T-helper 2 cell (primary cell): ENCODE results near the gene RUVBL1.
A peak's percentile ranks its signal among the peaks of the same experiment; 100 is the strongest.

Experiments used
- DNase-seq, 5 experiments: peaks; one replicate each; pipeline versions ENCODE4 v3.0.0 to v3.0.0-alpha.2; 2012 to 2022

Gene RUVBL1

DNA sequence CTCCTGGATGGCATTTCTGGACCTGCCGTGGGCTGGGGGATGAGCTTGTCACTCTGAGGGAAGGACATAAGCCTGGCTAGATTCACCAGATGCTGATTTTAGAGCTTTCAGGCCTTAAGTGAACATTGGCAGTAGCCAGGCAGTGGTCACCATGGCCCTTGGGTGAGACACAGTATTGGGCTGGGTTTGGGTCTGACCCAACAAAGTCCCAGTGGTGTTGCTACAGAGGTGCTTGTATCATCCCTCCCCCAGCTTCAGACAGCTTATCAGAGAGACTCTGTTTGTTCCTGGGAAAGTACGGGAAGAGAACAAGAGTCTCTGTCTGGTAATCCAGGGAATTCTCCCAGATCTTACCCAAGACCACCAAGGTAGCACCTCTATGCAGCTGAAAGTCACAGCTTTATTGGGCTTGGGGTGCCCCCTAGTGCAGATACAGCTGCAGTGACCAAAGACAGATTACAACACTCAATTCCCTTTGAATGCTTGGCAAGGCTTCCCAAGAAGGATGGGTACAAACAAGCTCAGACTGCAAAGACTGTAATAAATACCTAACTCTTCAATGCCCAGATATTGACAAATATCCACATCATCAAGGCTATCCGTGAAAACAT, 9.8 kb upstream of the RUVBL1 start:
- peak in 3 of 5 experiments; percentile 28 to 47 (median 35) for DNase-seq

DNA sequence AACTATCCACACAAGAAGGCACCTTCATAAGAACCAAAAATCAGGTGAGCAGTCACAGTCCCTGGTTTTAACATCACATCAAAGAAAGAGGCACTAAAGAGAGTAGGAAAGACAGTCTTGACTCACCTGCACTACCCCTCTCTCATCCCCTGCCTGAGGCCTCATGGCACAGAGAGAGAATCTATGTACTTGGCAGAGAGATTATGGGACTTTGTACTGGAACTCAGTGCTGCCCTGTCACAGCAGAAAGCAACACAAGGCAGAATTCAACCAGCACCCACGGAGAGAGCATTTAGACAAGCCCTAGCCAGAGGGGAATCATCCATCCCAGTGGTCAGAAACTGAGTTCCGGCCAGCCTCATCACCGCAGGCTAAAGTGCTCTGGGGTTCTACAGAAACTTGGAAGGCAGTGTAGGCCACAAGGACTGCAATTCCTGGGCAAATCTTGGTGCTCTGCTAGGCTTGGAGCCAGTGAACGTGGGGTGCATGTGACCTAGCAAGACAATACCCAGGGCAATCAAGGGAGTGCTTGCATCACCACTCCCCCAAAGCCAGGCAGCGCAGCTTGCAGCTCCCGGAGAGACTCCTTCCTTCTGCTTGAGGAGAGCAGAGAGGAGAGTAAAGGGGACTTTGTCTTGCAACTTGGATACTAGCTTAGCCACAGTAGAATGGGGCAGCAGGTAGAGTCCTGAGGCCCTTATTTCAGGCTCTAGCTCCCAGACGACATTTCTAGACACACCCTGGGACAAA, 8.5 kb upstream of the RUVBL1 start:
- no peak for DNase-seq

DNA sequence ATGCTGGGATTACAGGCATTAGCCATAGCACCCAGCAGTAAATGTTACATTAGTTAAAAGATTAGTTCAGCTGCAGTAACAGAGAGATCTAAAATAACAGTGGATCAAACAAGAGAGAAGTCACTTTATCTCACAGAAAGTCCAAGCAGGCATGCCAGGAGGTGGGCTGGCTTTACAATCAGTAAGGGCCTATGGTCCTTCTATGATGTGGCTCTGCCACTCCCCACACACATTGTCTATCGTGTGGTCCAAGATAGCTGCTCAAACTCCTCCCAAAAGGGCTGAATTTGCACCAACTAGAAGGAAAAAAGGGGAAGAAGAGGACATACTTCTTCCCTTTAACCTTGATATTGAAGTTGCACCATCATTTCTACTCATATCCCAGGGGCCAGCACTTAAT, 4.6 kb upstream of the RUVBL1 start:
- DNase-seq = no peak

DNA sequence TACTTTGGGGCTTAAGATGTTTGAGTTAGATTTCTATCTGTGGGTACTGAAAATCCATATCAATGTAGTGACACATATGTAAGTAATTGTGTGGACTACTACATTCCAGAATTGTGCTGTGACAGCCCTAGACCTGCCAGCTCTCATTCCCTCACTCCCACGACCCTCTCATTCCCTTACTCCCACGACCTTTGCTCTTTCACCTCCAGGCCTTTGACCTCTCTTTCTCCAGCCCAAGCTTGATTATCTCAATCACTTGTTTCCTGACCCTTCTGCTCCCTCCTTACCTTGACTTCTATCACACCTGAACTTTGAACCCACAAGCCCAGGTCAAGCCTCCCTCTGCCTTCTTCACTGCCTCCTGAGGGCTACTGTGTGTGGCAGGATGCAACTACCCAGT, 3.6 kb upstream of the RUVBL1 start:
- DNase-seq = no peak

DNA sequence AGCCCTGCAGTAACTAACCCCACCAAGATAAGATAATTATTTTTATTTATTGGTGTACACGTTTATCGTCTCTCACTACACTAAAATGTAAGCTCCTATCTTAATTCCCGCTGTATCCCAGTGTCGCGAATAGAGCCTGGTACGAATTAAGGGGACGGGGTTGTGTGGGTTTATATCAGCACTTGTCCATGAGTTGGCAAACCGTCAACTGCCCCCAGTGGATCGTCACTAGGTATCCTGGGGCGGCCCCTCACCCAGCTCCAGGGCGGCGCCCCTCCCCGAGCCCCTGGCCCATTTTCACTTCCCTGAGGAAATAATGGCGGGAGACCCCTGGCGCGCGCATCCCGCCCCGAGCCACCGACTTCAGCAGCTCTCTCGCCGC, 465 bp downstream of the RUVBL1 start:
- DNase-seq = no peak

DNA sequence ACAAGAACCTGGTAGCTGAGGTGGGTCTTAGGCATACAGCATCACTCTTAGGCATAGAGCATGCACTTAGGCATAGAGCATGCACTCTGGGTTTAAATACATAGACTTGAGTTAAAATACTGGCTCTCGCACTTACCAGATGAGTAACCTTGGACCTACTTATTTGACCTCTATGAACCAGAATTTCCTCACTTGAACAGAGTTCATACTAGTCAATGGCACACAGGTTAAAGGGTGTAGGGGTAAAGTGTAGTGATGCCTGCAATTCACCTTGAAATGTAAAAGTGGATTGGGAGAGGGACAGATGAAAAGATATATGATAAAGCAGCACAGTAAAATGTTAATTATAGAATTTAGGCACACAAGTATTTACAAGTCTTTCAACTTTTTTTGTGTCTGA, 1.6 kb downstream of the RUVBL1 start:
- DNase-seq = no peak

DNA sequence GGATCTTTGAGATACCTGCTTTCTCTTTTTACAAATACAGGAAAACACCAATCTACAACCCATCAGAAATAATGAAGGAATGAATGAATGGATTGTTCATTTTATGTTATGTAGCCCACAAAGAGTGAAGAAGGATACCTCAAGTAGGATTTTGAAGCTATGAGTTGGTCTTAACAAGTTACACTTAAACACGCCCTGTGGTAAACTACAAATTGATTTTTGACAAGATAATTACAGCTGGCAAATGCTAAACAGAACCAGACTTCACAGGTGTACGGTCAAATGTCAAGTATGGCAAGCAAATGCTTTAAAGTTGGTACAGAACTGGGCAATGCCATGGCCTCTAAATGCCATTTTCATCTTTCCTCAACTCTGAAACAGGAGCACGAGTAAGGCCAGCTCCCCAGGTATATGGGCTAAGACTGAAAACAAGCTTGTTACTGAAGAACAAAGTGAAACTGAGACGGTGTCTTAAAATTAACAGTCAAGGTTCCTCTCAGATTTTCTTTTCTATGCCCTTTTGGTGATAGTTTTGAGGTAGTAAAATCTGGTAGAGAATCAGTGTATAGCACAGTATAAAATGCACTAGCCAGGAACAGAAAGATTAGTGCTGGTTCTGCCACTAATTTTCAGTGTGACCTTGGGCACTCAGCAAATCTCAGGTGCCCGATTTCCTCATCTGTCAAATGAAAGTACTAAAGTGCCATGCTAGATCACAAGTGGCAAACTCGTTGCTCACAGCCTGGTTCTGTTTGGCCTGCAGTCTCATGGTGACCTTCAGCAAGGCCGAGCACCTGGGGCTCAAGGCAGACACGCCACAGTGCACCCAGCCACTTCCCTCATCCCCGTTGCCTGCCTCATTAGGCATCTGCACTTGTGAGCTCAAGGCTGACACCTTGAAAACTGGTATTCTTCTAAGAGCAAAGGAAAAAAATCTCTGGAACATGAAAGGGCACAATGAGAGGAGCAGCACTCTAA, 9.5 kb downstream of the RUVBL1 start:
- DNase-seq = peak in 1 of 5 experiments; percentile 84

DNA sequence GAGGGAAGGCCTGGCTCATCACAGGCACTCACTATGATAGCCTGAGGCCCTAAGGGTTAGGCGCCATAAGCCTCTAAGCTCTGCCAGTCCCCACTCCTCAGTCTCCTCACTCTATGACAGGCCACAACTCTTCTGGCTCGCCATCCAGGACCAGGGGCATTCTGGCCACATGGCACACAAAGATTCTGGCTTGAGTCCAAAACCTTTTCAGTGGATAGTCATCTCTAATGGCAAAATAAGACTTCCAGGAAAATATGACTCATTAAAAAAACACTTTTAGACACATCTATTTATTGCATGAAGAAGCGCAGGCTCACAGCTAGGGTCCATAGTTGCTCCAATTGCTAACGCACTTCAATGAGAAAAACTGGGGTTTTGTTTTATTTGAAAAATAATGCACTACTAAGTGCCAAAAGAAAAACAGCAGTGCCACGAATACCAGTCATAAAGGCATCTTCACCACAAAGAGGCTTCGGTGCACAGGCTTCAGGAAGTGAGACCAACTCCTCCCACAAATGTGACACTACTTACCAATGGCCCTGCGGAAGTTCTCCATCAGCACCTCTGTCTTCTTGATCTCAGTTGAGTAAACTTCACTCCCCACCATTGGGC, 11.1 kb downstream of the RUVBL1 start:
- DNase-seq = peak in 4 of 5 experiments; percentile 9 to 96 (median 40)

DNA sequence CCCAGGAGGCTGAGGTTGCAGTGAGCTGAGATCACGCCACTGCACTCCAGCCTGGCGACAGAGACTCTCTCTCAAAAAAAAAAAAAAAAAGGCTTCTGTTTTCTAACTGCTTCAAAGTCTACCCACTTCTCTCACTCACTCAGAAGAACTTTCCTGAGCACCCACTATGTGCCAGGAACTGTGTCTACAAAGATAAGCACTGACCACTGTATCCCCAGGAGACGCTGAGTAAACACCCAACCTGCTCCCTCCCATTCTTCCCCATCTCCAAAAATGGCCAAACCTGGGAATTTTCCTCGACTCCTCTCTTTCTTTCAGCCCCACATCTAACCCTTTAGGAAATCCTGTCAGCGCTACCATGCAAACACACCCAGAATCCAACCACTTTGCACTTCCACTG, 12.5 kb downstream of the RUVBL1 start:
- DNase-seq = no peak

DNA sequence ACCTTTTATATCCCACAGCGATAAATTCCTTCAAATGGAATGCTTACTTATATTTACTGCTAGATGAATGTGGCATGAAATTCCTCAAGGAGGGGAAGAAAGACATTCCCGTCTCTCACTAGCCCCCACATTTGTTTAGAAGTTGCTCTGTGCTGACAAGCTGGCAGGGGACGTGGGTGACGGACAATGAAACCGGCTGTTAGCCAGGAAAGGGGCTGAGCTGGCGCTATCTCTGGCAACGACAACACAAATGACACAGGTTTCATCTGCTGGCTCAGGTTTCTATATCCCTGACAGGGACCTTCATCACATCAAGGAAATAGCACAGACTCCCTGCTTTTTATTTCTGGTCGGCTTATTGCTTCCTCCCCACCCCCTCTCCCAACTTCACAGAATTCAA, 15.8 kb downstream of the RUVBL1 start:
- no peak for DNase-seq

DNA sequence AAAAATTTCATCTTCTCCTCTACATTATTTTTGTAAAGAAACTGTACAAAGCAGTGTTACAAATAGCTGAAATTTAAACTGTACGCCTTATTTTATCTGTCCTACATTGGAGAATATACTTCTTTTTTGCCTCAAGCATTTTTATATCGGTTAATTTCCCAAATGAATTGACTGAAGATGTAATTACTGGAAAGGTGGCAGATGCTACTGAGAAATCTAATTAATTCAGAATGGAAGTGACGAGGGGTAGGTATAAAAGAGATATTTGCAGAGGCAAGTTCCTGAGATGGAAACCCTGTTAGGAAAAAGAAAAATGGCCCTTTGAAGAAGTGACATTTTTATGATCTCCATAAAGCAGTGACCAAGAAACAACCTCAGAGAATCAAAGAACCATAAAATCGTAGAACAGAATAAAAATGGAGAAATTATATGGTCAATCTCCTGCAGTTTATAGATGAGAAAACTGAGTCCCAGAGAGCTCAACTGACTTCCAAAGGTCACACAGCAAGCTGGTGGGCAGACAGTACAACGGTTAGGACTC, 20.4 kb downstream of the RUVBL1 start:
- no peak for DNase-seq

DNA sequence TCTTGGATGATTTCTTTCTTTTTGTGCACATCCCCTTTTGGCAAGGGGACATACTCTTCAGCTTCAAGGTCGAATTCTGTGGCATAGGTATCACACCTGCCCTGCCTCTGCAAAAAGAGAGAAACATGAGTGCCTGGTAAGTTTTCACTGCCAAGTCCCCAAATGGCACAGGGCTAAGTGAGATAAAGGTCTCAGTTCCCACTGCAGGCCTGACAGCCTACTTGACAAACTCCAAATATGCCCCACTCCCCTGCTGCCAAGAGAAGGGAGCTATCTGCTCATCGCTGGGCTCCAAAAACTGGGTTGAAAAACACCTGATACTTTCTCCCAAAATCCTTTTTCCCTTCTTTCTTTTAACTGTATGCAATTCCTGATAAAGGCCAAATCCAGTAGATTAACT, 23.0 kb downstream of the RUVBL1 start:
- DNase-seq = no peak

DNA sequence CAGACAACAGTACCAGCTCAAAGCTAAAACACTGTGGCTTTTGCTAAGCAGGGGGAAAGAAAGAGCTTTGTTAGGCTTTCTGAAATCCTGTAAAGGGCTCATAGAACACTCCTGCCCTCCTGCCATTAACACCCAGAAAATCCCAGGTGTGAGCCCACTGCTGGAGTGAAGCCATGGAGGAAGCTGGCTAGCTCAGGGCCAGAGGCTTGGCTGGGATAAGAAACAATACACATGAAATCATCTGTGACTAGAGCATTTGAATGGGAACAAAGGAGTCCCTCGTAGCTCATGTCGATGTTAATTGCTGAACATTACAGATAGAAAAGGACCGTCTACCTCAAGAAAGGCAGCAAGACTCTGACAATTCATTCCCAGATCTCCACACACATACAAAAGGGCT, 23.5 kb downstream of the RUVBL1 start:
- no peak for DNase-seq

DNA sequence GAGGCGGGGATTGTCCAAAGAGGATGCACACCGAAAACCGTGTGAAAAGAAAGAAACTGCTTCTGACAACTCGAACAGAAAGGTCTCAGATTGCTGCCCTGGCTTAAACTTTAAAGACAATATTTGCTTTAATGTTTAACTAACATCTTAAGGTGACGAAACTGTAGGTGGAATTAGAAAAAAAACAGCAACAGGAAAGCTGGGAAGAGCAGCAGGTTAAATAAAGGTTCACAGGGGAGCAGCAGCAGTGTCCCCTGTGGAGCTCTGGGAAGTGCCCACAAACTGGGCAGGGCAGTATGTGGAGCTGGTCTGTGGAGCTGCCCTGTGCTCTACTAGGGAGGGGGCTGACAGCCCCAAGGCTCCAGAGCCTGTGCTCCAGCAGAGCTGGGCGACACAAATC, 25.4 kb downstream of the RUVBL1 start:
- DNase-seq = no peak

DNA sequence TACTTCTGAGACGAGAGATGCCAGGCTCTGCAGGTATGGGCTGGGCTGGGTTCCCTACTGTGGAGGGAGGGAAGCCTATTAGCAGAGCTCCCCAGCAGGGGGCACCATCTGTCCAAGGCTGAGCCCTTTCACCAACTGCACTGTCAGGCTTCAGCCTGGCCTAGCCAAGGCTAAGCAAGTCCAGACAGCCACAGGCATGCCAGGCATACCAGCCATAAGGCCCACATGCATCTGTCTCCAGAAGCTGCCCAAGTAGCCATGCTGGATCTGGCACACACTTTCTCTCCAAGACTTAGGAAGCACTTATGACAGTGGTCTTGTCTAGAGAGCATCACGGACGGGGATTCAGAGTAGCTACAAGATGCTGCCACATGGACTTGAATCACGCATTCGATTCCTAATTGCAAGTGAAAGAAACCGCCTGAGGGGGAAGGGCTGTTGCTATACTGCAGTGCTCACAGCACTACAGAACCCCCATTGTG, 28.3 kb downstream of the RUVBL1 start:
- peak; percentile 56 to 79 (median 66) for DNase-seq

DNA sequence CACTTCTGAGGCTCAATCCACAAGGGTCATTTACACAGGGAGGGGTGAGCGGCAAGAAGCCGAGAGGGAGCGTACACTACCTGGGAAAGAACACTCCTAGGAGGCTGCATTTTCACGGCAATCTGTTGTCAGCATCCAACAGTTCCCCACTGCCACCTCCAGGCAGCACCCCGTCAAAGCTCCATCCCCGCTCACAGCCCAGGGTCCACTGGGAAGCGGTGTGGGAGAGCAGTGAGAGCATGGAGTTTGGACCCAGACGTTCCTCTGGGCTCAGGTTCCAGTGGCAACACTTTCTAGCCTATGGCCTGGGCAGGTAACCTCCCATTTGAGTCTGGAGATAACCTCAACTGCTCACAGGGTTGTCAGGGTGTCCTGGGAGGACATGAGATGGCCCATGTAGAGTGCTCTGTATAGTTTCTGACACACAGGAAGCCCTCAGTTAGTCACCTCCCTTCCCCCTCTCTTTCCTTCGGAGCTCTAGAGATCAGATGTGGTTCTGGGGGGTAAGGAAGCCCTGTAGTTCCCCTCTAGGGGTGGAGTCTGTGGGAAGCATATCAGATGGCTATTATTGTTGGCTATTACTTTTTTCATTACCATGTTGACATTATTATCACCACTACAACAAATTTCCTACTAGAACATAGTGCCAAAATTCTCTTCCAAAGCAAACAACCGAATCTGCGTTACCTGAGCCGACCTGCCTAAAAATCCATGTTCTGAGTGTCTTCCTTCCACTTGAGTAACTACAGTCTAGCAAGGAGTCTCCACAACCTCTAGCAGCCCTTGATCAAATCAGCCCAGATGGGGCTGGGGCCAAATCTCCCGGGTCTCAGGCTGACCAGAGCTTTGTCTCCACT, 29.1 kb downstream of the RUVBL1 start:
- DNase-seq = peak in 1 of 5 experiments; percentile 46

DNA sequence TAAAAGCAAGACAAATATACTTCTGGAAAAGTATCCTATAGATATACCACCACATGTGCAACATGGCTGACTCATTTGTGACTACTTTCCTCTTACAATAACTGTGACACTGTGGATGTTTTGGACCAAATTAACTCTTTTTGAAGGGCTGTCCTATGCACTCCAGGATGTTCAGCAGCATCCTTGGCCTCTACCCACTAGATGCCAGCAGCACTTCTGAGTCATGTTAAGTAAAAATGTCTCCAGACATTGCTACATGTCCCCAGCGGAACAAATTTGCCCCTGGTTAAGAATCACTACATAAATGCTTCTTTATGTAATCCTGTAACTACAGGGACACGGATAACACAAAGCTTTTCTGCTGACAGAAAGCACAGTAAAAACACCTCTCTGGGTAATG, 32.0 kb downstream of the RUVBL1 start:
- DNase-seq = no peak

DNA sequence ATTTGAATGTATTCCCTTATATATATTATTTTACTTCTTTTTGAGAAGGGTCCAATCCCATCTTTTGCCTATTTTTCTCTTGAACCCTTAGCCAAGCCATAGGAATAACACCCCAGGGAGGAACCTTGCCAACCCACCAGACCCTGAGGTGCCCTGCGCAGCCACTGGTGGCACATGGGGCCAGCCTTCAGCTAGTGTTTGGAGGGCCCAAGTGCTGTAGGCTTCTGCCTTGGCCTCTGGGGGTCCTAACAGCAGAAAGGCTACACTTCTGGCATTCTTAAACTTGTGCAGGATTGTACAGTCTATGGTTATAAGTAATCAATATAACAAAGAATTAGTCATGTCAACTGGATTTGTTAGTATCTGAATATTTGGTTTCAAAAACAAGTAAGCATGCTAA, 34.5 kb downstream of the RUVBL1 start:
- no peak for DNase-seq

DNA sequence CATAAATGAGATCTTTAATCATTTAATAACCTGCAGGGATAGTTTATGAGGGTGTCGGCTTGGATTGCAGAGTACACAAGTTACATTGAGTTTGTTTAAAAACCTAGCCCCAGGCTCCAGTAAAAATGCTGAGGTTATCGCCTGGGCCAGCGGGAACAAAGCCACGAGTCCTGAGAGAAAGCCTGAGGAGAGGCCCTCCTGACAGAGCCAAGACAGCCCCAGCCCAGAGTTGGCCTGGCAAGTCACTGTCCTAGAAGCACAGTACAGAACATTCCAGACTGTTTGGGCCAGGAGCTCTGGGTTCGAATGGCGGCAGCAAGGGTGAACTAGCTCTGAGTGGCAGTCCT, 39.0 kb downstream of the RUVBL1 start:
- no peak for DNase-seq

DNA sequence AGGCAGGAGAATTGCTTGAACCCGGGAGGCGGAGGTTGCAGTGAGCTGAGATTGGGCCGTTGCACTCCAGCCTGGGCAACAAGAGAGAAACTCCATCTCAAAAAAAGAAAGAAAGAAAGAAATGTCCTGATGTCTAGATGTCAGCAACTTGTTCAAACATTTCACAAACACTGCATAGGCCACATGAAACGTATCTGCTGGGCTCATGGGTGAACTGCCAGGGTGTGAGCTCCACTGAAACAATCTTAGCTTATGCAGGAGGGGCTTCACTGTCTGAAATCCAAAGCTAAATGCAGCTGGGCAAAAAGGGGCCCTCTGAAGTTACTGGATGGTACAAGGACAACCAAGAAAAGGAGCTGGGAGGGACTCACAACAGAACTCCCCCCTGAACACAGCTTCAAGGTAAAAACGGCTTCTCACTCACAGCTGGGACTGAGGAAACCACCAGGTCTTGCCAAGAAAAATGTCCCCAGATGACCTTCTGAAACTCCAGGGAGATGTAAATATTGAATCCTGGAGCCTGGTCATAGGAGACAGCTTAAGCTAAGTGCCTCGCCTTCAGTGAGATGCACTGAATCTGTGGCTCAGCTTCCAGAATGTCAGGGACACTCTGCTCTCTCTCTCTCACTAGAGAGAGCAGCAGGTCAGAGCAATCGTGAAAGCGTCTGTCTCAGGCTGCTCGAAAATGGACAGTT, 39.5 kb downstream of the RUVBL1 start:
- no peak for DNase-seq

DNA sequence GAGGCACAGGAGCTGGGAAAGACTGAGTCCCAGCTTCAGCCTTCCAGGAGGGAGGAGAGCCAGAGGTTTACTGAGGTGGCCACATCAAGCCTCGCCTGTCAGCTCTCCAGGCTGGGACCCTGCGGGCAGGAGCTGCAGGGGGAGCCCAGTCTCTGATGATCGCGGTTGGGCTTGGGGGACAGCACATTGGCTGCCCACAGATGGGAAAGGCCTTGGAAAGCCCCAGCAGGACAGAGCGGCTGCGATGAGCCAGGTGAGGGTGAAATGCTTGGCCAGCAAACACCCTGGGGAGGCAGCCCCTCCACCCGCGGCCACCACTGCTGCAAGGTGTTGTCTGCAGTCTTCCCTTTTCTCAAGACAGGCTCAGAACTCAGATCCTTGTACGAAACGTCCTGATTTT, 40.2 kb downstream of the RUVBL1 start:
- DNase-seq = no peak
